Body of pancreas (tissue), 4 donors: ENCODE results near the gene CCN5. TPM values are rescaled to one million over a fixed set of nuclear protein-coding genes. Genes with fewer than 3 reads are reported as not detected.
A peak's percentile ranks its signal among the peaks of the same experiment; 100 is the strongest.

Experiments used
- ATAC-seq: fragments of 150-250 bp; one replicate; pipeline ENCODE4 v1.9.1; 2016
- DNase-seq, 4 donors: peaks; one replicate each; pipeline ENCODE4 v3.0.0-alpha.2; 2019
- H3K27ac ChIP-seq, 4 donors: fragments of 200-600 bp; sonication (generic); 1 replicate in 3 of 4; 2 replicates in 1 of 4; pipeline versions ENCODE4 v1.5.1 to v1.6.1; 2016 to 2019; ENCODE audit warnings: mild to moderate bottlenecking in 1 of 4, mixed read lengths in 1 of 4, moderate library complexity in 1 of 4
- H3K27me3 ChIP-seq, 2 donors: fragments of 200-600 bp; sonication (generic); one replicate each; pipeline ENCODE4 v1.6.0; 2016; ENCODE audit warnings: mild to moderate bottlenecking in 1 of 2
- H3K36me3 ChIP-seq, 2 donors: fragments of 200-600 bp; sonication (generic); replicated peaks in 1 of 2; 2 replicates each; pipeline ENCODE4 v1.5.1; 2016; ENCODE audit warnings: low read depth in 2 of 2; ENCODE audit not compliant: insufficient read depth in 1 of 2
- H3K4me1 ChIP-seq: fragments of 200-600 bp; sonication (generic); one replicate; pipeline ENCODE4 v1.6.0; 2016
- H3K4me3 ChIP-seq, 2 donors: fragments of 200-600 bp; sonication (generic); 1 replicate in 1 of 2; 2 replicates in 1 of 2; pipeline ENCODE4 v1.5.1; 2016 to 2019
- H3K9me3 ChIP-seq, 3 donors: fragments of 200-600 bp; sonication (generic); 1 replicate in 2 of 3; 2 replicates in 1 of 3; pipeline ENCODE4 v1.5.1; 2016
- CTCF ChIP-seq, 7 experiments: fragments of 450-650 bp in 4 of 7; fragments of 200-600 bp in 3 of 7; sonication (generic) in 3 of 7; IDR thresholded peaks; one replicate each; pipeline ENCODE4 v1.5.1; 2016 to 2019; ENCODE audit warnings: antibody characterized with exemption in 7 of 7
- POLR2A ChIP-seq, 3 donors: fragments of 450-650 bp; IDR thresholded peaks; one replicate each; pipeline ENCODE4 v1.6.1; 2016; ENCODE audit warnings: antibody characterized with exemption in 3 of 3, mild to moderate bottlenecking in 2 of 3
- WGBS, 2 donors: methylation state at CpG; one replicate each; pipeline ENCODE4 v1.1.5; 2017; 5-methylcytosine and 5-hydroxymethylcytosine counted together
- intact Hi-C: fragments of 100-400 bp; cut with DNase I; formaldehyde crosslinking; loops from one replicate; pipeline ENCODE4 v1.15.1; 2023
- total RNA-seq, 2 donors: library from RNA; depleted of rRNA; stranded (reverse); fragments of >200 nt; gene quantifications; one replicate each; pipeline ENCODE4 v1.1.0, GENCODE V29; 2016

The CCN5 gene
- total RNA-seq, 2 donors from 2014 or later, result 7.9 to 18.2 TPM

DNA sequence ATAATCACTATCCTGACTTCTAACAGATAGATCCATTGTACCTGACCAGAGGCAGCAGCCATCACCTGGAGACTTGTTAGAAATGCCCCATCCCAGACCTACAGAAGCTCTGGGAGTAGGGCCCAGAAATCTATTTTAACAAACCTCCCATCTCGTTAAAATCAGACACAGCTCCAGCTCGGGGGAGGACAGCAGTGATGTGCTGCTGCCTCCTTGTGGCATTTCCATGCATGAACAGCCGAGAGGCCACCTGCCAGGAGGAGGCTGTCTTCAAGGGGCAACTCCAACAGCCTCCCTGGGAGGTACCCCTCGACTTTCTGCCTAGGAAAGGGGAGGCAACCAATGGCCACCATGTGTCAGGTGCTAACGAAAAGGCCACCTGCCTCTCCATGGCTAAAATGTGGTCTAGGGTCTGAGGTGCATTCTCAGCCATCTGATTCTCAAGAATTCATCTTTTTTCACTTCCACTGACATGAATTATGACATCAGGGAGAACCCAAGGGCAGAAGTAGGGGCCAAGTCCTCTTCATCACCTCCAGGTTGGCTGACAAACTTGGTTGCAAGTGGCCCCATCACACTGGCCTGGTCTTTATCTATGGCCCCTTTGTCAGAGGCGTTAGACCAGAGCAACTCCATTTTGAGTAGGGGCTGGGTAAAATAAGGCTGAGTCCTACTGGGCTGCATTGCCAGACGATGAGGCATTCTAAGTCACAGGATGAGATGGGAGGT is 18.3 kb downstream of the CCN5 start:
- peak; percentile 41 for ATAC-seq
- peak; percentile 55 to 78 (median 73) for TF ChIP-seq CTCF (IDR thresholded peaks at IDR 0.05)
- TF ChIP-seq POLR2A (IDR thresholded peaks at IDR 0.05), result no peak
- intact Hi-C loops, result loop anchor here (10.0 kb wide), 1 partner anchor 49 kb away; no protein-coding TSS in a partner anchor
- 21 to 29% methylated on average over 5 to 7 of the region's 7 CpGs for WGBS, 2 donors
- no peaks in the 10 kb centered on the region for H3K9me3 ChIP-seq
- H3K4me1 ChIP-seq, result no peaks in the 10 kb centered on the region
- peak; percentile 64 to 70 (median 66) for DNase-seq
- H3K36me3 ChIP-seq, result no peaks in the 10 kb centered on the region
- no peaks in the 10 kb centered on the region for H3K27me3 ChIP-seq
- H3K27ac ChIP-seq, result no peak overlapping the region
- no peak overlapping the region for H3K4me3 ChIP-seq

DNA sequence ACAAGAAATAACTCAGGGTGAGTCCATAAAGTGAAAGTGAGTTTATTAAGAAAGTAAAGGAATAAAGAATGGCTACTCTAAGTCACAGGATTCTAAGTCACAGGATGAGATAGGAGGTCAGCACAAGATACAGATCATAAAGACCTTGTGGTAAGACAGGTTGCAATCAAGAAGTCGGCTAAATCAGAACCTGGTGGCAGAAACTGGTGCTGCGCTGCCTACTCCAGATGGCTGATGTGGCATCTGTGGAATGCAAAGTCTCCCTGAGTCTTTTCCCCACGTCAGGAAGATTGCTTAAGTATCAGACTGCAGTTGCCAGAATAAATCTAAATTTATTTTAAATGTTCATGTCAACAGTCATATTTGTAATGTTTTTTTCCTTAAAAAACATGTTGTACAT is 19.8 kb downstream of the CCN5 start:
- ATAC-seq (no peak), DNase-seq (no peak)
- intact Hi-C loops, result loop anchor here (10.0 kb wide), 1 partner anchor 50 kb away; no protein-coding TSS in a partner anchor
- TF ChIP-seq CTCF (IDR thresholded peaks at IDR 0.05), result no peak
- TF ChIP-seq POLR2A (IDR thresholded peaks at IDR 0.05), result no peak
- Histone ChIP-seq H3K4me3 (no peak overlapping the region), H3K27ac (no peak overlapping the region), H3K27me3 (no peaks in the 10 kb centered on the region), H3K9me3 (no peaks in the 10 kb centered on the region), H3K36me3 (no peaks in the 10 kb centered on the region), H3K4me1 (no peaks in the 10 kb centered on the region)
- WGBS, 2 donors, result 68 to 76% methylated on average over 3 of the region's 3 CpGs

DNA sequence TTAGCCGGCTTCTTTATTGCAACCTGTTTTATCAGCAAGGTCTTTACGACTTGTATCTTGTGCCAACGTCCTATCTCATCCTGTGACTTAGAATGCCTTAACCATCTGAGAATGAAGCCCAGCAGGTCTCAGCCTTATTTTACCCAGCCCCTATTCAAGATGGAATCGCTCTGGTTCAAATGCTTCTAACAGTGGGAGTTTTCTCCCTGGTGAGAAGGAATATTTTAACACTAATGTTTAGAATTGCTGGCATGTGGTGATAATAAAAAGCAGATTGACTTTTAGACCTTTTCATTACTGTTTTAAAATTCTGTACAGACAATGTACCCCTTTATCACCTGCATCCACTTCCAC is 20.6 kb downstream of the CCN5 start:
- Histone ChIP-seq H3K9me3 (no peaks in the 10 kb centered on the region), H3K27ac (no peak overlapping the region), H3K4me3 (no peak overlapping the region), H3K4me1 (no peaks in the 10 kb centered on the region), H3K27me3 (no peaks in the 10 kb centered on the region), H3K36me3 (no peaks in the 10 kb centered on the region)
- ATAC-seq (no peak), DNase-seq (no peak)
- no peak for TF ChIP-seq CTCF (IDR thresholded peaks at IDR 0.05)
- no peak for TF ChIP-seq POLR2A (IDR thresholded peaks at IDR 0.05)
- intact Hi-C loops, result loop anchor here (10.0 kb wide), 1 partner anchor 51 kb away; no protein-coding TSS in a partner anchor
- WGBS, 2 donors, result 81 to 84% methylated on average over 4 of the region's 4 CpGs

DNA sequence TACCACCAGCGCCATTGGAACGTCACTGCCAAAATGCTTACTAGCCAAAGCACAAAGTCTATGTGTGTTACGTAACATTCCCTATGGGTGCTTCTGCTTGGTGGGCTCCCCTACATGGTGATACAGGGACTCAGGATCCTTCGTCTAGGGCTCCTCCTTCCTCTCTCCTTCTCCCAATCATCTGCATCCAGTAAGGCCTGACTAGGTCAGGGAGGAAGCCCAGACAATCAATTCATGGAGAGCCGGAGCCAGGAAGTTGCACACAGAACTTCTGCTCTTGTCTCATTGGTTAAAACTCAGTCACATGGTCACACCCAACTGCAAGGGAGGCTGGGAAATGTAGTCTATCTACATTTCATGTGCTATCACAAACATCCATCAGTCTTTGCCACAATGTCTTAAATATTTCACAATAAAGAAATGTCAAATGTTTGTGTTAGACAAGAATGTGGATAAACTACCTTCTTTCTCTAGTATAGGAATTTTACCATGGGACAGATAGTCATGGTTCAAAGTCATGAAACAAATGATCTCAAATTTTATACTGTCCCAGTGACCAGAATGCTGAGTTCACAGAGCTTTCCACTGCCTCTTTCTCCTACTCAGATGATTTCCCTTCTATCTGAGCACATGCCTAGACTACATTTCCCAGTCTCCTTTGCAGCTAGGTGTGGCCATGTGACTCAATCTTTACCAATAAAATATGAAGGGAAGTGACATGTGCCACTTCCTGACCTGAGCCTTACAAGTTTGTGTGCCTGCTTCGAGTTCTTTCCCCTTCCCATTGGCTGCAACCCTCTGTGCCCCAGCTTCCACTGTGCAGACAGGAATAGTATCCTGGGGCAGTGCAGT is 21.2 kb downstream of the CCN5 start:
- Histone ChIP-seq H3K27ac (no peak overlapping the region), H3K4me1 (no peaks in the 10 kb centered on the region), H3K36me3 (no peaks in the 10 kb centered on the region), H3K9me3 (no peaks in the 10 kb centered on the region), H3K4me3 (no peak overlapping the region), H3K27me3 (no peaks in the 10 kb centered on the region)
- DNase-seq, result peak; percentile 67 to 87 (median 74)
- no peak for TF ChIP-seq POLR2A (IDR thresholded peaks at IDR 0.05)
- peak in 1 of 7 experiments; percentile 2 for TF ChIP-seq CTCF (IDR thresholded peaks at IDR 0.05)
- intact Hi-C loops, result loop anchor here (10.0 kb wide), 1 partner anchor 52 kb away; no protein-coding TSS in a partner anchor
- peak; percentile 92 for ATAC-seq
- WGBS, 2 donors, result 34 to 39% methylated on average over 6 of the region's 6 CpGs
